ENCODE measurements around the gene MYOZ2. TPM values are rescaled to one million over a fixed set of nuclear protein-coding genes. Genes with fewer than 3 reads are reported as not detected.

Gene MYOZ2
- total RNA-seq, 1 donor from 2014 or later: 0.16 TPM

DNA sequence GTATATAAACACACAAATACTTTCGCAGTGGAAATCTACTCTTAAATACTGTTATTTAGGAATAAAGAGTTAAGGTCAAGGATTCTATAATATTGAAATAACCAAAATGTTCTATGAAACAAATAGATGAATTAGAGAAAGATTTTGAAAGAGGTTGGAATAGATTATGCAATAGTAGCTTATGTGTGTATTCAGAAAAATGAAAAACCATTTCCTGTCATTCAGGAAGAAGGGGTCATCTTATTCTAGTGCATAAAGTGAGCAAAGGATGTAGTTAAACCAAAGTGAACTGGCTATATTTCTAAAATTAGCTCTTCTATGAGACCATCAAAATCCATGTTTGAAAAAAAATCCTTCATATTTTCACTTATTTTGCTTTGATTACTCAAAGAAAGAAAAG is 30.0 kb upstream of the MYOZ2 start:
- Mint-ChIP-seq H3K9me3 (no peaks in the 10 kb centered on the region), H3K4me3 (no peak overlapping the region), H3K4me1 (peaks cover 23% of the 10 kb centered on the region), H3K27me3 (ENCODE audit: low read depth) (no peaks in the 10 kb centered on the region), H3K36me3 (no peaks in the 10 kb centered on the region), H3K27ac (no peak overlapping the region)
- DNase-seq (ENCODE audit: low spot score in 2 of 2, unreplicated experiment in 2 of 2): no peak
- TF ChIP-seq, protein P1, sequence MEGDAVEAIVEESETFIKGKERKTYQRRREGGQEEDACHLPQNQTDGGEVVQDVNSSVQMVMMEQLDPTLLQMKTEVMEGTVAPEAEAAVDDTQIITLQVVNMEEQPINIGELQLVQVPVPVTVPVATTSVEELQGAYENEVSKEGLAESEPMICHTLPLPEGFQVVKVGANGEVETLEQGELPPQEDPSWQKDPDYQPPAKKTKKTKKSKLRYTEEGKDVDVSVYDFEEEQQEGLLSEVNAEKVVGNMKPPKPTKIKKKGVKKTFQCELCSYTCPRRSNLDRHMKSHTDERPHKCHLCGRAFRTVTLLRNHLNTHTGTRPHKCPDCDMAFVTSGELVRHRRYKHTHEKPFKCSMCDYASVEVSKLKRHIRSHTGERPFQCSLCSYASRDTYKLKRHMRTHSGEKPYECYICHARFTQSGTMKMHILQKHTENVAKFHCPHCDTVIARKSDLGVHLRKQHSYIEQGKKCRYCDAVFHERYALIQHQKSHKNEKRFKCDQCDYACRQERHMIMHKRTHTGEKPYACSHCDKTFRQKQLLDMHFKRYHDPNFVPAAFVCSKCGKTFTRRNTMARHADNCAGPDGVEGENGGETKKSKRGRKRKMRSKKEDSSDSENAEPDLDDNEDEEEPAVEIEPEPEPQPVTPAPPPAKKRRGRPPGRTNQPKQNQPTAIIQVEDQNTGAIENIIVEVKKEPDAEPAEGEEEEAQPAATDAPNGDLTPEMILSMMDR (IDR thresholded peaks at IDR 0.05; ENCODE audit: unreplicated experiment): no peak

DNA sequence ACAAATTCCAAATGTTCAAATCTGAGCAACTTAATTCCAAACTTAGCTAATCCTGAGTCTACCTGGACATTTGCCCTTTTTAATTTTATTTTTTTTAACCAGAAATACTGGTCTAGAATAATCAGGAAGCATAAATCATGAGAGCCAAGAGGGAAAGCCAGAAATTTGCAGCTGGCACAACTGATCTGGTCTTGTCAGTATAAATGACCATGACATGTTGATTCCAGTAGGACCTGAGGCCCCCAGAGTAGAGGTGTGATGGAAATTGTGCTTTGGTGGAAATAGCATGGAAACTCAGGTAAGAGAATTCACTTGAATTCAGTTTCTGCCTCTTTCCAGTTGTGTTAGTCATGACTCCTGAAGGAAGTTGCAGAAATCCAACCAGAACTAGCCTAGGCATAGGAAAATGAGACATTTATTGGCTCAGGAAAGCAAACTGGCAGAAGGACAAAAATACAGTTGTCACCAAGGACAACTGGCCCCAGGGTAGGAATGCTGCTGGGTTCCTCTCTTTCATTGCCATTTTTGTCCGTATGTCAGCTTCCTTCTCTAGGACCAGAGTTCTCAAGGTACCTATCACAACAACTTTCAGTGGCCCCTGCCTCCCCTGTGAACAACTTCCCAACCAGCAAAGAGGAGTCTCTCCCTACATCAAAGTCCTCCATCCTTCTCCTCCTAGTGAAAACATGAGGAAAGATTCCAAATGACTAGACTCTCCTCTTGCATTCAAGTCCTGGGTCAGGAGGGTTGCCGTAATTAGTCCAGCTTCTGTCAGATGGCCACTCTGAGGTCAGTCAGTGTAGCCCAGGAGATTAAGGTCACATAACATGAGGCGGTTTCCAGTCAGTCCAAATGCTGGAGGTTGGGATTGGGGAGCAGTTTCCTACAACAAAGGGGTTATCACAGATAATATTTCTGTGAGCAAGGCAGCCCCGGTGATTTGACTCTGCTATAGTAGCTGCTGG is 29.3 kb upstream of the MYOZ2 start:
- TF ChIP-seq, protein P1 (IDR thresholded peaks at IDR 0.05; ENCODE audit: unreplicated experiment): no peak
- peaks cover 23% of the 10 kb centered on the region for H3K4me1 Mint-ChIP-seq
- peak overlapping the region; percentile 73 for H3K27ac Mint-ChIP-seq
- H3K27me3 Mint-ChIP-seq (ENCODE audit: low read depth): no peaks in the 10 kb centered on the region
- no peak overlapping the region for H3K4me3 Mint-ChIP-seq
- no peaks in the 10 kb centered on the region for H3K36me3 Mint-ChIP-seq
- H3K9me3 Mint-ChIP-seq: no peaks in the 10 kb centered on the region
- no peak for DNase-seq (ENCODE audit: low spot score in 2 of 2, unreplicated experiment in 2 of 2)

DNA sequence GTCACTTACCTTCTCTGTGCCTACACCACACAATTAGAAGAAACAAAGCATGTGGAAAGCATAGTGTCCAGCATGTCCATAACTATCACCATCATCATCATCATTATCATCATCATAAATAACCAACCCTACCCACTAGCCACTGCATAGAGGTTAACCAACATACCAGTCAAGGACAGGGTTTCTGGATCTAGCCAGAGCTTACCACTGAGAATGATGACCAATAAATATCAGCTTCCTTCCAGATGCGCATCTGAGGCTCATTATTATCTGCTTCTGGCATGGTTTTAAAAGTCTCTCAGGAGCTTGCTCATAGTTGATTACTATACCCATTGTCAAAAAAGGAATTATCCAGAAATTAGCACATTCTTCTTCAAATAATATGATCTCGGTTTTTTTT is 25.5 kb upstream of the MYOZ2 start:
- Mint-ChIP-seq H3K4me1 (peaks cover 11% of the 10 kb centered on the region), H3K27me3 (ENCODE audit: low read depth) (no peaks in the 10 kb centered on the region), H3K4me3 (no peak overlapping the region), H3K9me3 (no peaks in the 10 kb centered on the region), H3K27ac (no peak overlapping the region), H3K36me3 (no peaks in the 10 kb centered on the region)
- no peak for DNase-seq (ENCODE audit: low spot score in 2 of 2, unreplicated experiment in 2 of 2)
- TF ChIP-seq, protein P1 (IDR thresholded peaks at IDR 0.05; ENCODE audit: unreplicated experiment): no peak

DNA sequence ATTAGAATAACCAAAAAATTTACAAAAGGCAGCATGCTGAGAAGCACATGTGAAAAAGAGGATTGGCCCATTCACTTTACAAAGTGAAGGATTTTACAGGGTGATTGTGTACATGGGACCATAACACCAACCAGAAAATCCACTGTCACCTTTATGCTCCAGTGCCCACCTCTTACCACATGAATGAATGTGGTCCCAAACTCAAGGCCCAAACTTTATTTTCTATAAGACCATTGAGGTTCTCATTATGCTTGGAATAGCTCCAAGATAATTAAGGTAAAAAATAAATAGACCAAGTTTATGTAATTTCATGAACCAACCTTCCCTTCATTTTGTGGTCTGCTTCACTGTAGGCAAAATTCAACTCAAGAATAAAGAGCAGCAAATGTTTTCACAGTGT is 24.3 kb upstream of the MYOZ2 start:
- TF ChIP-seq, protein P1 (IDR thresholded peaks at IDR 0.05; ENCODE audit: unreplicated experiment): no peak
- Mint-ChIP-seq H3K27me3 (ENCODE audit: low read depth) (no peaks in the 10 kb centered on the region), H3K9me3 (no peaks in the 10 kb centered on the region), H3K36me3 (no peaks in the 10 kb centered on the region), H3K4me1 (peaks cover 14% of the 10 kb centered on the region), H3K27ac (no peak overlapping the region), H3K4me3 (no peak overlapping the region)
- no peak for DNase-seq (ENCODE audit: low spot score in 2 of 2, unreplicated experiment in 2 of 2)

DNA sequence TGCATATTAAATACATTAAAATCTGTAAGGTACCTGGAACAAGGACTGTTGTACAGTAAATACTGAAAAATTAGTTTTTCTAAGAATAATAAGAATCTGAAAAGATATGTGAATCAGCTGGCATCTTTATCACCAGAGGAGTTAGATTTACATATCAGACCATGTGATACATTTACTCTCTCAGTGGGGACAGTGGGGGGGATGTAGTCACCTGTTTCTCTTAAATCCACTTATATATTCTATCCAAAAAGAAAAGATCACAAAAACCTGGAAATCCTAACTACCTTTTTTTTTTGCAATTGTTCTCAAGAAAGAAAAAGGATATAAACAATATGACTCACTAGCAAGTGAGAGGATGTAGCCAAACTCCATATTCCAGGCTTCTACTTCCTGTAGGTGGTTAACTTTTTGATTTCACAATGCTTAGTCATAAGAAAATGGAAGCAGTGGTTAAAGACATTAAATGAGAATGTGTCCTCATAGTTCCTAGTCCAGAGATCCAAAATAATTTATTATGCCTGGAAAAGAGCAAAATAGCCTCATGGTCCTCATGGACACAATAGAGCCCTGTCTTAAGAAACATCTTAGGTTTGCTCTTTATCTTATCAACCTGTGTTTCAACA is 22.5 kb upstream of the MYOZ2 start:
- Mint-ChIP-seq H3K4me1 (peaks cover 10% of the 10 kb centered on the region), H3K27ac (no peak overlapping the region), H3K9me3 (no peaks in the 10 kb centered on the region), H3K36me3 (no peaks in the 10 kb centered on the region), H3K27me3 (ENCODE audit: low read depth) (no peaks in the 10 kb centered on the region), H3K4me3 (no peak overlapping the region)
- TF ChIP-seq, protein P1 (IDR thresholded peaks at IDR 0.05; ENCODE audit: unreplicated experiment): no peak
- DNase-seq (ENCODE audit: low spot score in 2 of 2, unreplicated experiment in 2 of 2): no peak
